ENCODE data around the gene FMC1.
"Not testable (repeated sequence)": the region's sequence is repeated elsewhere in the genome, so short reads cannot be mapped to it uniquely, and the experiment has no call there.

FMC1 gene, protein sequence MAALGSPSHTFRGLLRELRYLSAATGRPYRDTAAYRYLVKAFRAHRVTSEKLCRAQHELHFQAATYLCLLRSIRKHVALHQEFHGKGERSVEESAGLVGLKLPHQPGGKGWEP

DNA sequence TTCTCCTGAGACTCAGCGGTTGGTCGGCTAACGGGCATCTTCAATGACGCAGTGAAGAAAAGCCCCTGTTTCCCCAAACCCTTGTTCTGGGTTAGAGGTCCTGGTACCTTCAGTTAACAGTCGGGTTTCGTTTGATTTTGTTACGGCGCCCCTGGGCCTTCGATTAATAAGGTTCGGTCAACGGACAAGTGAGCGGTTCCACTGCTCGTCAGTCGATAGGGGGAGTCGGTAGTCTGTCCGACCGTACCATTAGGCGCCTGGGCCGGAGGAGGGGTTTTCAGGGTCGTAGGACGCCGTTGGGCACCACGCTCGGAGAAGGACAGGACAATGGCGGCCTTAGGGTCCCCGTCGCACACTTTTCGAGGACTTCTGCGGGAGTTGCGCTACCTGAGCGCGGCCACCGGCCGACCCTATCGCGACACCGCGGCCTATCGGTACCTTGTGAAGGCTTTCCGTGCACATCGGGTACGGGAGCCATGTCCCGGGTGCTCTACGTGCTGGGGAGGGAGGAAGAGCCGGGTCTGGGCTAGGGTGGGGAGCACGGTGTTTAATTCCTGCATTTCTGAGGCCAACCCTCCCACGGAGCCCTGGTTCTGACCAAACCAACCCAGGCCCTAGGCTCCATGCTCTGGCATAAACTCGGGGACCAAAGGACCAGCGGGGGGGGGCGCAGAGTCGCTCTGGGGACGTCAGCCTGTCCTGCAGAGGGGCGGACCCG, at the start of gene FMC1:
TSS of gene FMC1 (plus strand) at position 280 of the 718 bp plus-strand sequence. CDS start at position 328, 48 bp downstream.
- Mint-ChIP-seq H3K36me3 (ENCODE audit: low read depth) (peaks cover 29% of the 10 kb centered on the region), H3K4me1 (ENCODE audit: low read depth) (peaks cover 27% of the 10 kb centered on the region), H3K27me3 (peaks cover 4% of the 10 kb centered on the region), H3K27ac (peak within 1 kb of the TSS; percentile 99), H3K9me3 (peaks cover 6% of the 10 kb centered on the region), H3K4me3 (peak within 1 kb of the TSS; percentile 94)

DNA sequence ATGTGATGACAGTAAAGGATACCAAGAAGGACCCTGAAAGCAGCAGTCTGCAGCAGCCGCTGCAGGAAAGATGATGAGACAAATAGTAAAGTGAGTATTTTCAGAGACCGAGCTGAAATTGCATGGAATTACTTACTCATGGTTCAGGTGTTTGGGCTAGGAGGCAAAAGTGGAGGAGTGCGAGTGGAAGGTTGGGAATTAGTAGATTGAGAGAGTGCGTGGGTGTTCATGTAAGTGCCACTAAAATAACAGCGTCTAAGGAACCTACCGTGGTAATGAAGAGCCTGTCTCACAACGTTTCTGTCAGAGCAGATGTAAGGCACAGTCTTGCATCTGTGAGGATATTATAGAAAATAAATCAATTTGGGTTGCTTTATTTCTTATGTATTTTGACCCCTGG, 48.3 kb upstream of the FMC1 start:
- Mint-ChIP-seq H3K4me1 (ENCODE audit: low read depth) (no peaks in the 10 kb centered on the region), H3K27ac (no peak overlapping the region), H3K9me3 (no peaks in the 10 kb centered on the region), H3K4me3 (no peak overlapping the region), H3K27me3 (no peaks in the 10 kb centered on the region), H3K36me3 (ENCODE audit: low read depth) (peaks cover 16% of the 10 kb centered on the region)

DNA sequence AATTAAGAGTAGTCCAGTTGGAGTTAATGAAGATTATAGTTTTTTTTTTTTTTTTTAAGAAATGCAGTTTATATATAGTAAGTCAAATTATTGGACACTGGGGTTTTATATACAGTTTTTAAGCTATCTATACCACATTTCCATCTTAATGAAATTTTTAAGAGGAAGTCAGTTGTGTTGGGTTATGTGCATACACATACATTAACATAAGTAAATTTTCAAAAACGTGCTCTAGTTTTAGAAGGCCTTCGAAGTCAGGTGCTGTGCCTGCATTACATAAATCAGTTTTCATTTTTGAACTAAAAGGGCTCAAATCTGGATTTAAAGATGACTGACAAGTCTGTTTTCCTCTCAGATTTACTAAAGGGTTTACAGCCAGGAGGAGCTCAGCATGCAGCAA, 47.6 kb upstream of the FMC1 start:
- H3K9me3 Mint-ChIP-seq, result no peaks in the 10 kb centered on the region
- H3K4me3 Mint-ChIP-seq, result no peak overlapping the region
- peaks cover 13% of the 10 kb centered on the region for H3K36me3 Mint-ChIP-seq (ENCODE audit: low read depth)
- no peaks in the 10 kb centered on the region for H3K4me1 Mint-ChIP-seq (ENCODE audit: low read depth)
- H3K27ac Mint-ChIP-seq, result no peak overlapping the region
- no peaks in the 10 kb centered on the region for H3K27me3 Mint-ChIP-seq

DNA sequence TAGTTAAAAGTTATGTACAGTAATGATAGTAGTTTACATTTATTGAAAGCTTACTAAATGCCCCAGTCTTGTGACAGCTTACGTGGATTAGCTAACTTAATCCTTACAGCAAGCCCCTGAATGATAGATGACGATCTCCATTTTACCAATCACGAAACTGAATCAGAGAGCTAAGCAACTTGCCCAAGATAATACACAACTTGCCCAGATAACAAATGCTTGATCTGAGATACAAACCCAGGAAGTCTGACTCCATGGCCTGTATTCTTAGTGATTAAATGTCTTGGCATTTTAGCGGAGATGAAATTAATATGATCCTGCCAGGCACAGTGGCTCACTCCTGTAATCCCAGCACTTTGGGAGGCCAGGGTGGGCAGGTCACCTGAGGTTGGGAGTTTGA, 46.9 kb upstream of the FMC1 start:
- H3K4me3 Mint-ChIP-seq, result no peak overlapping the region
- H3K9me3 Mint-ChIP-seq, result no peaks in the 10 kb centered on the region
- H3K27ac Mint-ChIP-seq, result no peak overlapping the region
- H3K4me1 Mint-ChIP-seq (ENCODE audit: low read depth), result no peaks in the 10 kb centered on the region
- H3K27me3 Mint-ChIP-seq, result no peaks in the 10 kb centered on the region
- peaks cover 12% of the 10 kb centered on the region for H3K36me3 Mint-ChIP-seq (ENCODE audit: low read depth)

DNA sequence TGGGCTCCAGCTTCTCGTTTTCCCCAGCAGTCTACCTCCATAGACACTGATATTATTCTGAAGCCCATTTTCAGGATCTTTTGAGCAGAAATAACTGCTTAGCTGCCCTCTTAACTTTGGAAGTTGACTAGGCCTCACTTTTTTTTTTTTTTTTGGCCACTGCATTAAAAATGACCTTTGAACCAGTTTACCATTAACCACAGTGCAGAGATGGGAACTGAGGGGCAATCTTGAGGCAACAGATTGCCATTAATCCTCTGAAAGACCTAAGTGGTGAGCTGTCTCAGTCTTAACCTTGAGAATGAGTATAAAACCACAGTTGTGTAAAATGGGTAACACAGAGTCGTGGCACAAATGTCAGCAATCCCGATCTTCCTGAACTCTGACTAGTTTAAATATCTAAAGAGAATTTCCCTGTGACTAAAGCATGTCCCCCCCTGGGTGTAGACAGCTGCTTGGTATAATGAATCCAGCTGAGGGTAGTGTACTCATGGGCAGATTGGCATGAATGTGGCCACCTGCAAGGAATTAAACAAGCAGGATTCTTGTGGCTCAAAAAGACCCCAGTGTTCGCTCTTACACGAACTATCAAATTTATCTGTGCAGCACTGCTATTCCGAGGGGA, 46.1 kb upstream of the FMC1 start:
- Mint-ChIP-seq H3K4me1 (ENCODE audit: low read depth) (no peaks in the 10 kb centered on the region), H3K27me3 (no peaks in the 10 kb centered on the region), H3K9me3 (no peaks in the 10 kb centered on the region), H3K4me3 (no peak overlapping the region), H3K27ac (no peak overlapping the region), H3K36me3 (ENCODE audit: low read depth) (peaks cover 12% of the 10 kb centered on the region)

DNA sequence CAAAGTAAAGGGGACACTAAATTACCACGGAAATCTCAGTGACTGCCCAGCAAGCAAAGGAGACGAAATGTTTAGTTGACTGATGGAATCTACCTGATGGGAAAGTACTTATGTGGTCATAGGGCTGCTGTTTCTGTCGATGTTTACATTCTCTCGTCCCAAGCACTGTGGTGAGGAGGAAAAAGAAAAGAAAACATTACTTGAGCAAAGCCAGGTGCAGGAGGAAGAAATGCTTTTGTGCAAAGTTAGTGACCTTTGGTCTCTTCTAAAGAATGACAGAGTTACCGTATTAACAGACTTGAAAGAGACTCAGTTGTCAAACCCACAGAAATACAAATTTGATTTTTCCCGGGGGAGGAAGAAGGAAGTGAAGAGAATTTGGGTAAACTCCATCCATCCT, 43.3 kb upstream of the FMC1 start:
- Mint-ChIP-seq H3K36me3 (ENCODE audit: low read depth) (peaks cover 12% of the 10 kb centered on the region), H3K27ac (no peak overlapping the region), H3K9me3 (no peaks in the 10 kb centered on the region), H3K27me3 (no peaks in the 10 kb centered on the region), H3K4me3 (no peak overlapping the region), H3K4me1 (ENCODE audit: low read depth) (no peaks in the 10 kb centered on the region)

DNA sequence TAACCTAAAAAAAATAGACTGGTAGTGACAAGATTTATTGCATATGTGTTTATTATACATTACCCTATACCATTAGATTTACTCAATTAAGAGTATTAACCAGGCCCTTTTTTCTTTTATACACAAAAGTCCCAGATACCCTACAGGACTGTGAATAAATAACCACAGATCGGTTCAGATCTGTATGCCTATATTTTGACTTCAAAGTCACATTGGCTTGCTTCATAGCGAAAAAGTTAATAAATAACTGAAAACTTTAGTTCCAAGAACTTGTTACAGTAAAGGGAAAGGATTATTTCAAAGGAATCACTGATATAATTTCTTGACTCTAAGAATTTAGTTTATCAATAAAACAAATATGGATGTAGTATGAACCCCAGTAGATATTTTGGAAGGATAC, 41.8 kb upstream of the FMC1 start:
- no peak overlapping the region for H3K27ac Mint-ChIP-seq
- H3K9me3 Mint-ChIP-seq, result no peaks in the 10 kb centered on the region
- no peaks in the 10 kb centered on the region for H3K4me1 Mint-ChIP-seq (ENCODE audit: low read depth)
- no peak overlapping the region for H3K4me3 Mint-ChIP-seq
- no peaks in the 10 kb centered on the region for H3K27me3 Mint-ChIP-seq
- H3K36me3 Mint-ChIP-seq (ENCODE audit: low read depth), result peaks cover 12% of the 10 kb centered on the region

DNA sequence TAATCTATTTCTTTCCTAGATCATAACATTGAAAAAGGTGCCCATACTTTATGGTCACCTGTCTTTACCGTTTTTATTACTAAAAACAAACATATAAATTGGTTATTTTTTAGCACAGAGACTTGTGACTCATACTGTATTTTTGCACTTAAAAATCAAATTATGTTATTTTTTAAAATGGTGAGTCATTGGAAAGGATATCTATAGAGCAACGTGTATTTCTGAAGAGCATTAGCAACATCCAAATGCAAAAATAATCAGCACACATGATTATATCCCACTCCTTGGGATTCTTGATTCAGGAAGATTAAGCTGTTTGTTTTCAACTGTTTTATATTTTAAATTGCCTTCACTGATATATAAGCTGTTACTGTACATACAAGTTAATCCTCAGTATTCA, 40.7 kb upstream of the FMC1 start:
- Mint-ChIP-seq H3K36me3 (ENCODE audit: low read depth) (peaks cover 6% of the 10 kb centered on the region), H3K27ac (no peak overlapping the region), H3K4me3 (no peak overlapping the region), H3K9me3 (no peaks in the 10 kb centered on the region), H3K27me3 (no peaks in the 10 kb centered on the region), H3K4me1 (ENCODE audit: low read depth) (no peaks in the 10 kb centered on the region)

DNA sequence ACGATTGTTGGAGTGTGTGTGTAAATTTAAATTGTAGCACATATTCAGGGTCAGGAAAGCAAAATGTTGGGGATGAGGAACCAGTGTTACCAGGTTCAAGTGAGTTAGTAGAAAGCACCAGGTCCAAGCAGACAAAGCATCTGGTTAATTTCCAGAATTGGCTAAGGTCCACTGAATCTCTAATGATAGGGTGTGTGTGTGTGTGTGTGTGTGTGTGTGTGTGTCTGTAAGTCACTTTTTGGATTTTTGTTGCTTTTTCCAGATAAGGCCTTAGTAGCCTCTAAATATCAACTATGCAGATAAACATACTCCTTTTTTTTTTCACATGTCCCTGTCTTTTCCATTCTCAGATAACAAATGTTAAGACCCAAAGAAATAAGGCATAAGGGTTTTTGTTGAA, 36.6 kb upstream of the FMC1 start:
- no peaks in the 10 kb centered on the region for H3K4me1 Mint-ChIP-seq (ENCODE audit: low read depth)
- H3K4me3 Mint-ChIP-seq, result no peak overlapping the region
- H3K27ac Mint-ChIP-seq, result no peak overlapping the region
- H3K27me3 Mint-ChIP-seq, result no peaks in the 10 kb centered on the region
- peaks cover 5% of the 10 kb centered on the region for H3K36me3 Mint-ChIP-seq (ENCODE audit: low read depth)
- H3K9me3 Mint-ChIP-seq, result no peaks in the 10 kb centered on the region

DNA sequence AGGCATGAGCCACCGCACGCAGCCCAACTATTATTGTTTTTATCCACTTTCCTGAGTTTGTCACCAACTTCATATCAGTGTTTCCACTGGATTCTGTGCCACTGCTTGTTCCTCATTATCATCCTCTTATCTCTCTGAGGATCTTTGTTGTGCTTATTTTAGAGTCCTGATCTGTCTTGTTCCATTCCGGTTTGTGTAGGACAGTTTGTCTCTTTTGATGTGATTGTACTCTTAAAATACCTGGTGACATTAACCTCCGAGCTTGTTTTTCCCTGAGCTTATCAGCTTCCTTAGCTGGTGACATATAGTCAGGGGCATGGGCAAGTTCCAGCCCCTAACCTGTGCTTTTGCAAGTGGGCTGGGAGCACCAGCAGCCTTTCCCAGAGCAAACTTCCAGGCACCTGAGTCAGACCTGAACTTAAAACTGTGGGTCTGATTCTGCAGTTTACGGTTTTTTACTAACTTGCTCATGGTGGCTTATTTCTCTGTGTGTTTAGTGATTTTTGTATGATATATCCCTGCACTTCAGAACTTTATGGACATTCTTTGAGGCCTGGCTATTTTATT, 23.1 kb upstream of the FMC1 start:
- Mint-ChIP-seq H3K4me1 (ENCODE audit: low read depth) (no peaks in the 10 kb centered on the region), H3K36me3 (ENCODE audit: low read depth) (no peaks in the 10 kb centered on the region), H3K9me3 (no peaks in the 10 kb centered on the region), H3K4me3 (no peak overlapping the region), H3K27me3 (no peaks in the 10 kb centered on the region), H3K27ac (no peak overlapping the region)

DNA sequence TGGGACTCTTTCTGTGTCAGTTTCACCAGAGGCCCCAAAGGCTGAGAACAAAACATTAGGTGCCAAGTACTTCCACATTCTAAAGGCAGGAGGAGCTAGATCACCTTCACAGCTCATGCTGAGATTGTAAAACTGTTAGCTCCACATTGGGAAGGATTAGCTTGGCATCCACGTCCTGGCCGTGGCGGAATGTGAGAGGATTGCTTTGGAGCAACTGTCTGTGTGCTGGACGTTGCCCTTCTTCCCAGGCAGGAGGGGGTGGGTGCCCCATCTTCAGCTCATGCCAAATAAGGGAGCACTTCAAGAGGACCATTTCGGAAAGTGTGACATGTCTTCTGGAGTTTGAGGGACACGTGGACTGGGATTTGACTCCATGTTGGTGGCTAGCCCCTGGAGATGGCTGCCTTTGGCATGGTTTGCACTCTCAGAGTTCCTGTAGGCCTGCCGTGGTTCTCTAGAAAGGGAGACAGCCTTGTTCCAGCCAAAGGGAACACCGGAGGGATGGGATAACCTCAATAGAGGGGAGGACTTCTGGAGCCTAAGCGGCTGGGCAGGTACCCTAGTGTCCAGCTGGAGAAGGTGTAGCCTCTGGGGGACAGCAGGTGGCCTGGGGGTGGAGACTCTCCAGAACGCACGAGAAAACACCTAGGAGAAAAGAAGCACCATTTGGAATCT, 19.9 kb upstream of the FMC1 start:
- Mint-ChIP-seq H3K4me1 (ENCODE audit: low read depth) (no peaks in the 10 kb centered on the region), H3K27ac (no peak overlapping the region), H3K27me3 (no peaks in the 10 kb centered on the region), H3K9me3 (no peaks in the 10 kb centered on the region), H3K4me3 (no peak overlapping the region), H3K36me3 (ENCODE audit: low read depth) (no peaks in the 10 kb centered on the region)

DNA sequence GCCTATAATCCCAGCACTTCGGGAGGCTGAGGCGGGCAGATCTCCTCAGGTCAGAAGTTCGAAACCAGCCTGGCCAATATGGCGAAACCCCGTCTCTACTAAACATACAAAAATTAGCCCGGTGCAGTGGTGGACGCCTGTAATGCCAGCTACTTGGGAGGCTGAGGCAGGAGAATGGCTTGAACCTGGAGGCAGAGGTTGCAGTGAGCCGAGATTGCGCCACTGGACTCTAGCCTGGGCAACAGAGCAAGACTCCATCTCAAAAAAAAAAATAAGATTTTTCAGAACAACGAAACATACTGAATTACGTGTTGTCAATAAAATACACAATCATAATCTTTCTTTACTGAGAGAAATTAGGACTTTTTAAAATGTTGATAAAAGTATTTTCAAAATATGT, 16.4 kb upstream of the FMC1 start:
- not testable (repeated sequence) for H3K9me3 Mint-ChIP-seq; H3K27me3 Mint-ChIP-seq; H3K27ac Mint-ChIP-seq; H3K4me1 Mint-ChIP-seq (ENCODE audit: low read depth); H3K4me3 Mint-ChIP-seq; H3K36me3 Mint-ChIP-seq (ENCODE audit: low read depth)

DNA sequence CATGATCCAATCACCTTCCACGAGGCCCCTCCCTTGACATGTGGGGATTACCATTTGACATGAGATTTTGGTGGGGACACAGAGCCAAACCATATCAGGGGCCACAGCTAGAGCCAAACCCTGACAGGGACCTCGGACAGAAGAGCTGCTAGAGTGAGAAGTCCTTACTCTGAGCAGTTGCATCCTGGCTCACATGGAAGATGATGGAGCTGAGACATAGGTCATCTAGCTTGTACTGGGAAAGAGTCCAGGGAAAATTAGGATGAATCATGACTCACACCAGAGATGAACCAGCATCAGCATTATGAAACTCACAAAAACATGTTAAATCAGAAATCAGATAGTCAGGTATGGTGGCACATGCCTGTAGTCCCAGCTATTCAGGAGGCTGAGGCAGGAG, 12.8 kb upstream of the FMC1 start:
- H3K36me3 Mint-ChIP-seq (ENCODE audit: low read depth), result no peaks in the 10 kb centered on the region

DNA sequence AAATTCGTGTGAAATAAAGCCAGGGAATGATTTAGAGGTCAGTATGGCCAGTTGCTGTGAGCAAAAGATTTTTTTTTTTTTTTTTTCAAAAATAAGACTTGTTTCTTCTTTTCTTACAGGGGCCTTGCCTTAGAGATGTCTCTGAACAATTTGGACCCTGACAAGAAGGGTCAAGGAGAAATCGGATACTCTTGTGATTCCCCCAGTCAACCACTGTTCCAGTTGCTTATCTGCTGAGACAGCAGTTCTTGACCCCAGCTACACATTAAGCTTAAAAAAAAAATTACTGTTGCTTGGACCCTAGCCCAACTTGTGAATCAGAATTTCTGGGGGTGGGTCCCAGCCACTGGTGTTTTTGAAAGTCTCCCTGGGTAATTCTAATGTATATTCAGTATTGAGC, 12.0 kb upstream of the FMC1 start:
- Mint-ChIP-seq H3K4me3 (no peak overlapping the region), H3K9me3 (no peaks in the 10 kb centered on the region), H3K27me3 (no peaks in the 10 kb centered on the region), H3K36me3 (ENCODE audit: low read depth) (no peaks in the 10 kb centered on the region), H3K27ac (no peak overlapping the region), H3K4me1 (ENCODE audit: low read depth) (peaks cover 10% of the 10 kb centered on the region)

More for the DNA sequence above, 12.8 kb upstream of the FMC1 start:
- Mint-ChIP-seq H3K4me3 (no peak overlapping the region), H3K4me1 (ENCODE audit: low read depth) (peaks cover 10% of the 10 kb centered on the region), H3K27me3 (no peaks in the 10 kb centered on the region), H3K27ac (no peak overlapping the region), H3K9me3 (no peaks in the 10 kb centered on the region)

DNA sequence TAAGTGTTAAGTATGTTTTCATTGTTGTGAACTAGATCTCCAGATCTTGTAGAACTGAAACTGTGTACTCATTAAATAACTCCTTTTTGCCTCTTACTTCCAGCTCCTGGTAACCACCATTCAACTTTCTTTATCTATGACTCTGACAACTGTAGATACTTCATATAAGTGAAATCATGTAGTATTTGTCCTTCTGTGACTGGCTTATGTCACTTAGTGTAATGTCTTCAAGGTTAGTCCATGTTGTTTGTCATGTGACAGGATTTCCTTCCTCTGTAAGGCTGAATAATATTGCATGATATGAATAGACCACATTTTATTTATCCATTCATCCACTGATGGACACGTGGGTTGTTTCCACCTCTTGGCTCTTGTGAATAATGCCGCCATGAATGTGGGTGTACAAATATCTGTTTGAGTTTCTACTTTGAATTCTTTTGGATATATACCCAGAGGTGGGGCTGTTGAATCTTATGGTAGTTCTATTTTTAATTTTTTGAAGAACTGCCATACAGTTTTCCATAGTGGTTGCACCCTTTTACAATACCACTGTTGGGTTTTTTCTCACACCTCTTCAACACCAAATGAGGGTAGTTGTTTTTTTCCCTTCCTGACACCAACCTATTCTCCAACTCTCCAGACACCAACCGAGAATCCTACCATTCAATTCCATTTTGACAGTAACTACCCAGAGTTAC, 10.7 kb upstream of the FMC1 start:
- Mint-ChIP-seq H3K9me3 (no peaks in the 10 kb centered on the region), H3K36me3 (ENCODE audit: low read depth) (no peaks in the 10 kb centered on the region), H3K27me3 (no peaks in the 10 kb centered on the region), H3K4me3 (no peak overlapping the region), H3K4me1 (ENCODE audit: low read depth) (peaks cover 10% of the 10 kb centered on the region), H3K27ac (no peak overlapping the region)

All from stimulated activated naive CD8-positive, alpha-beta T cell treated with anti-CD3 and anti-CD28 coated beads, Interleukin-15, Interleukin-2, amounts not matched to agents 100 ng/mL and 50 ng/mL, for 24 hours (primary cell).